Measurements from ENCODE around the gene SH2D4B.

SH2D4B gene

DNA sequence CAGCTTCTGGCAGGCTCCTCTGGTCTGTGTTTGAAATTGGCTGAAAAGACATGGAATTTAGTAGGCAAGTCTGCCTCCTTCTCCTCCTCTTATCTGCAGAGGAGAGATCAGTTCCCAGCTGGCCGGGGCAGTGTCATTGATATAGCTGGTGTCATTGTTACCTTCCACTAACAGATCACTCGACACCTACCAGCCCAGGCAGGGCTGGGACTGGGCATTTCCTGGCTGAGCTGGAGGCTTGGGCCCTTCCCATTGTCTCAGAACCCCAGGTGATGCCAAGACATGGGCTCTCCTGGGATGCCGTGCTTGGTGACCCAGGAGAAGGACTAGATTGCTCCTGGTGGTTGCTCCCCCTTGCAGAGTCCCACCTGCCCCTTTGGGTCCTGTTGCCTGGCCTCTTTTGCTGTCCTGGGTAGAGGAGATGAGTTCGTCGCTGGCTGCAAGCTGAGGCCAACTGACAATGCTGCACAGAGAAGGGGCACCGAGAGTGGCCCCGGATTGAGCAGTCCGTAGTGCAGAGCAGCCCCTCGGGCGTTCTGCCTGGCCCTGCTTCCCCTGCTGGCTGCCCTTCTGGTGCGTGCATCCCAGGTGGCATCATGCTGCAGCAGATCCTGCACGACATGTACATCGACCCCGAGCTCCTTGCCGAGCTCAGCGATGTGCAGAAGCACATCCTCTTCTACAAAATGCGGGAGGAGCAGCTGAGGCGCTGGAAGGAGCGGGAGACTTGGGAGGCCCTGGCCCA, at the start of gene SH2D4B:
Gene SH2D4B (plus strand): TSS at position 167 of the 745 bp plus-strand sequence. CDS start 430 bp downstream, at position 597.
- no peak for DNase-seq

- no peak for DNase-seq
Measured at GRCh38 chr10:80488539-80489066, 49.1 kb upstream of the SH2D4B start.

GRCh38 chr10:80489371-80490112, 48.2 kb upstream of the SH2D4B start:
- no peak for DNase-seq

DNA sequence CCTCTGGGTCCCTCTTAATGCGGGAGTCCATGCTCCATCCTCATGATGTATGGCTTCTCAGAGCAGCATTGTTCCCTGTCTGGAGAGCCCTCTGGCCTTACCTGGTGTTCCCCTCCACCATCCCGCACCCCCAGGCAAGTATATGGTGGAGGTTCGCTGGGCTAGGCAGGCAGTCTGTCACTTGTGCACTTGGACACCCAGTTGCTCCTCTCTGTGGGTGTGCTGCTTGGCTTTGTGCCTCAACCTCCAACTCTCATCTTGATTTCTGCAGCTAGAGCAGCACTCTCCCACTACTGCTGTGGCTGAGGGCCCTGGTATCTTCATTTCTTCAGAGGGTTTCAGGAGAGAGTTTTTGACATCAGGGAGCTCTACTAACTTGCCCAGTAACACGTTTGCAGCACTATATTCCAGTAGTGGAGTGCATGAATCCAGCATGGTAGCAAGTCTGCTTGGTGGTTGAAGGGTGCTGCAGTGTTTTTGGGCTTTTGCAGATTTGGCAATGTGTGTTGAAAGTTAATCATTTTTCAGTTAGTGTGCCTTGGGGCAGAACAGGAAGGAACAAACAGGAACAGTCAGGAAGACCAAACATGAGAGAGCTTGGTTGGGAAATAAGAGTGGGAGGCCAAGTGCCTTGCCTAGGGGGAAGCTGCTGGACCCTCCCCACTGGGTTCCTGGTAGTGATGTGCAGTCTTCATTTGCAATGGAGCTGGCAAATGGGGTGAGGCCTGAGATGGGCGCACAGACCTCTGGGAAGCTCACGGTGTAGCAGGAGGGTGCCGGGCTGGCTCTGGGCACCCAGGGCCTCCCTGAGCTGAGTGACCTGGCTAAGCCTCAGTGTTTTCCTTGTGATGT, 46.2 kb upstream of the SH2D4B start:
- peak; percentile 45 for DNase-seq

DNA sequence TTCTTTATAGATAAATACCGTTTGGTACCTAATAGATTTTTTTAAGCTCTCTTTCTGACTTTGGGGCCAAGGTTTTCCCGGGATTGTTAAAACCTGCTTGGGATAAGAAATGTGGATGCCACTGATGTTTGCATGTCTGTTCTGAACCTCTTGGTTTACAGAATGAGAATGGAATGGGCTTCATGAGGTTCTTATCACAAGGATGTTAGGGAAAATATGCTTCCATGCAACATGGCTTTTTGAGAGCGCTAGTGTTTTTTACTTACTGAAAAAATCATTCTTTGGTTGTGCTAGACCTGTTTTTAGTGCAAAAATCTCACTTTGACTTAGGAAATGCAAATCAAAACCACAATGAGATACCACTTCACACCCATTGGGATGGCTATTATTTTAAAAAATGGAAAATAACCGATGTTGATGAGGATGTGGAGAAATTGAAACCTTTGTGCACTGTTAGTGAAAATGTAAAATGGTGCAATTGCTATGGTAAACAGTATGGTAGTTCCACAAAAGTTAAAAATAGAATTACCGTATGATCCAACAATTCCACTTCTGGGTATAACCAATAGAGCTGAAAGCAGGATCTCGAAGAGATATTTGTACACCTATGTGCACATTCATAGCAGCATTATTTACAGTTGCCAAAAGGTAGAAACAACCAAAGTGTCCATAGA, 44.7 kb upstream of the SH2D4B start:
- no peak for DNase-seq

DNA sequence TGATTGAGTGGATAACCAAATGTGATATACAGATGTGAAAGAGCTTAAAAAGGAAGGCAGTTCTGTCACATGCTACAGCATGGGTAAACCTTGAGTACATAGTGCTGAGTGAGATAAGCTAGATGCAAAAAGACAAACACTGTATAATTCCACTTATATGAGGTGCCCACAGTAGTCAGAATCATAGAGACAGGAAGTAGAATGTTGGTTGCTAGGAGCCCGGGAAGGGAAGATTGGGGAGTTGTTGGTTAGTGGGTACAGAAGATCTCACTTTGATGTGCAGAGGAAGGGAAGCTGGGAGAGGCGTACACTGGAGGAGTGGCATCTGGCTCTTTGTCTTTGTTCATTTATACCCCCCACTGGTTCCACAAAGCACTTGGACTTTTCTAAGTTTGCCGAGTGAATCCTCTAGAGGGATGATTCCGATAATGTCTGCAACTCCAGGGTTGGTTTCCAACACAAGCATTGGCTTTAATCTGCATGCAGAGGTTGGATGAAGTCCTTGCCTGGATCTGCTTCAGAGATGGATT, 44.1 kb upstream of the SH2D4B start:
- DNase-seq, result no peak

DNA sequence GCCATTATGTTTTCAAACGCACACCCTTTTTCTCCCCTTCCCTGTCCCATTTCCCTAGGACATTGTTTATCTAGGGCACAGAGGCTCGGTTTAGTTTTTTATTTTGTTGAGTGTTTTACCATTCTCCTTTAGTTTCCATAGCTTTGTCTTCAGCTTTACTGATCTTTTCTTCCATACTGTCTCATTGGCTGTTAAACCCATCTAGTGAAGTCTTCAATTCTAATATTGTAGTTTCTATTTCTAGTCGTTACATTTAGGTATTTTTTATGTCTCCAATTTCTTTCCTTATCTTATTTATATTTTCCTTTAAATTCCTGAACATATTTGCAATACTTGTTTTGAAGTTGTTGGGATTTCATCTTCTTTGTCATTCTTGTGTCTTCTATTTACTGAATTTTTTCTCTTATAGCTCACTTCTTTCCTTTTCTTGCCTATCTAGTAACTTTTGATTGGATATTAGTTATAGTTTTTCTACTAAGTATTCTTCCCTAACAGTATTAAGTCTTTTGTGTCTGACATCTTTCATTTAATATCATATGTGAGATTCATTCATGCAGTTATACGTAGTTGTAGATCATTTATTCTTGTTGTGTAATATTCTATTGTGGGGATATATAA, 41.0 kb upstream of the SH2D4B start:
- no peak for DNase-seq

GRCh38 chr10:80497187-80498077, 40.3 kb upstream of the SH2D4B start:
- DNase-seq, result no peak

DNA sequence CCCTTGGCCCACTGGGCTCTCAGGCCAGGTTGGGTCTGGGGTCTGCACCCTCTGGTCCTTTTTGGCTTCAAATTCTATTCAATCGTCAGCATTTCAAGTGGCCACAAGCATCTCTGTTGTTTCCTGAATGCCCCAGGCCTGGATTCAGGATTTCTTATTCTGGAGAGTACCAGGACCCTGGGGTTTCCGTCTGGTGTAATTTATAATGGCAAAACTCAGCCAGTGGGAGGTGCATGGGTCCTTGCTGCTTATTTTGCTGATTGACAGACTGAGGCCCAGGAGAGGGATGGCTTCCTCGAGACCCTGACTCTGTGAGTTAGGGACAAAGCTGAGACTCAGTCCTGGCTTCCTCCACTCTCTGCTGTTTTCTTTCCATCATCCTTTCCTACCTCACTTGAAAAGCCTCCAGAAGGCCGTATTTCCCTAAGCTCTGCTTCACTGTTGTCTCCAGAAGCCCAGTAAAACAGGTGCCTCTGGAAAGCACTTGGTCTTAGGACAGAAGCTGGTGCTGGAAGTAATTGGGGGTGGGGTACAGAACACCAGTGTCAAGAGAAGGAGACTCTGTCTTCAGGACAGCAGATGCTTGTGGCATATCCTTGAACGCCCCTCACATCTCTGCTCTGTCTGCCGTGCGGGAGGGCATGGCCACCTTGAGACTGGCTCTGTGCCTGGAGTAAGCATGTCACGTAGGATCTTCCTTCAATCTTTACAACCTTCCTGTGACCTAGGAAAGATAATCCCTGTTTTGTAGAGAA, 39.4 kb upstream of the SH2D4B start:
- no peak for DNase-seq

DNA sequence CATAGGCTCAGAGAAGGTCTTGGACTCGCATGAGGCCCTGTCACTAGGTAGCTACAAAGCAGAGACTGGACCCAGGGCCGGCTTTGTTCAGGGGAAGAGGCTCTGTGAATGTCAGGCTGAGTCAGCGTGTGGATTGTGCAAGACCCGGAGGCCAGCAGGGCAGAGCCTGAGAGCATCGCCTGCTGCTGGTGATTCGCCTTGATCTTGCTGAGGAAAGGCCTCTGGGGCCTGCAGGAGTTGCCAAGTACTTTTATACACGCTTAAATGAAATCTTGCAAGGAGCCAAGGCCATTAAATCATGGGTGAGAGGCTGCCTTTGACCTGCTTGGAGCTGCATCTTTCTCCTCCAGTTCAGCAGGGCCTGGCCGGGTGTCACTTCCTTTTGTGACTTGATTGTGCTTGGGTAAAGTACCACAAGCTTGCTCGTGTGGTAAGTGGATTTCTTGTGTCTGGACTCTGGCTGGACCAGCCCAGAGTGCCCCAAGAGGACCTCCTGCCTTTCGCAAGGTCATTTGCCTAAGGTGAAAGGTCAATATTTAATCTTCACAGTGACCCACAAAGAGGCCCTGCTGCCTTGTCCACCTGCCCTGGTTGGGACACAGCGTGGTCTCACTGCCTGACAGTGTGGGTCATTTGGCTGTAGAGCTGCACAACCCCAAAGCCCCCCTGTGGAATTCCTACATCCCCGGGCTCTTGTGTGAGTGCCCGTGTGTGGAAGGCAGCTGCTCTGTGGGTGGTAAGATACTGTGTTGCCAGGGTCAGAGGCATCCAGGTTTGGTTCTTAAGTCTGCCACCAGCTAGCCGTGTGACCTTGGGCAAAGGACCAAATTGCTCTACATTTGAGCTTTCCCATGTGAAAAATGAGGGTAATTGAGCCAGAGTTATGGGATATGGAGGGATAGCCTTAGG, 38.6 kb upstream of the SH2D4B start:
- peak; percentile 43 for DNase-seq

- no peak for DNase-seq
Measured at GRCh38 chr10:80500572-80501380, 36.9 kb upstream of the SH2D4B start.

GRCh38 chr10:80501381-80501912, 36.3 kb upstream of the SH2D4B start:
- no peak for DNase-seq

- DNase-seq, result no peak
Measured at GRCh38 chr10:80501913-80502521, 35.7 kb upstream of the SH2D4B start.

DNA sequence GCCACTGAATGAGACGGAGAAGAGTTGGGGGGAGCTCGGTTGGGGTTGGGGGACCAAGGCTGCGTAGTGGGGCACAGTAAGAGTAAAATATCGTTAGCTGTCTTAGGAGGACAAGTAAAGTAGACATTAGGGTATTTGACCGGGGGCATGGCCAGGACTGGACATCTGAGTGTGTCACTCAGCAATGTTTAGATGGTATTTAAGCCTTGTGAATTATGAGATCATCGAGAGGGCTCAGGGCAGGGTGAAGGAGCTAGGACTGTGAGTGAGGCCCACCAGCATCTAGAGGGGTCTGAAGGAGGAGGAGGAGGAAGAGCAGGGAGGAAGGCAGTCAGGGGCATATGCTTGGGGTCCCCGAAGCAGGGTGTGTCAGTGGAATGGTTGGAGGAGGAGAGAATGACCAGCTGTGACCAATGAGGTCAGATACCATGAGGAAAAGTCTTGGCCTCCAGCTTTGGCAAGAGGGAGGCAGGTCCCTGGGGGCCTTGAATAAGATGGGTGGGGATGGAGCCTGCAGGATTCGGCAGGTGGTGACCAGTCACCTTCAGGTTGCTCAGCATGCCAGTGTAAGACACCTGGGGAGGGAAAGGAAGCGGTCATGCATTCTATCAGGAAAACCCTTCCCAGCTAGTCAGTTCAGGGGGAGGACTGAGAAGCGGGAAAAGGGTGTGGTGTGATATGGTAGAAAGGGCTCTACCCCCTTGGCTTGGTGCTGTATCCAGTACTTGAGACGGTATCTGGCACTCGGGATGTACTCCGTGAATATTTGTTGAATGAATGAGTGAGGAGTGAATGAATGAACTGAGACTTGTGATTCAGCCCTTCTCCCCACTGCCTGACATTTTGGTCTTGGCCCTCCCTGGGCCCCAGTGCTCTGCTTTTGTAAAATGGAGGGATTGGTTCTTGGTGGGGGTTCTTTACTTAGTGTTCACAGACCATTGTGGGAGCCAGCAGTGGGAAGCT, 34.8 kb upstream of the SH2D4B start:
- DNase-seq, result no peak

GRCh38 chr10:80503584-80504157, 34.0 kb upstream of the SH2D4B start:
- DNase-seq, result no peak

Measured in SIG-M5 (cell line).